ENCODE data around the gene EBF3.

The EBF3 gene

GRCh38 chr10:129945941-129946760, 17.9 kb downstream of the EBF3 start:
- H3K27ac ChIP-seq, result no peak overlapping the region
- DNase-seq (ENCODE audit: low spot score), result no peak
- TF ChIP-seq CTCF (conservative IDR thresholded peaks at IDR 0.05; ENCODE audit: low read depth), result no peak
- CTCF ChIA-PET, result interaction anchor here (0.7 kb wide), 1 partner anchor 1742 kb away, joined by 3 read pairs; no protein-coding TSS in a partner anchor
- POLR2A ChIA-PET (ENCODE audit: low non-redundant PET), result no interaction called here

GRCh38 chr10:129945526-129945925, 18.5 kb downstream of the EBF3 start:
- DNase-seq (ENCODE audit: low spot score), result no peak
- ChIA-PET POLR2A (ENCODE audit: low non-redundant PET) (no interaction called here), CTCF (no interaction called here)
- TF ChIP-seq CTCF (conservative IDR thresholded peaks at IDR 0.05; ENCODE audit: low read depth), result no peak
- no peak overlapping the region for H3K27ac ChIP-seq

GRCh38 chr10:129945064-129945463, 19.0 kb downstream of the EBF3 start:
- no peak overlapping the region for H3K27ac ChIP-seq
- ChIA-PET POLR2A (ENCODE audit: low non-redundant PET) (no interaction called here), CTCF (interaction anchor here (0.7 kb wide), 1 partner anchor 56 kb away, joined by 5 read pairs; no protein-coding TSS in a partner anchor)
- no peak for DNase-seq (ENCODE audit: low spot score)
- TF ChIP-seq CTCF (conservative IDR thresholded peaks at IDR 0.05; ENCODE audit: low read depth), result no peak

GRCh38 chr10:129944456-129944855, 19.6 kb downstream of the EBF3 start:
- ChIA-PET CTCF (interaction anchor here (0.6 to 0.7 kb wide), 2 partner anchors 56 to 160 kb away, joined by 3 to 5 read pairs; no protein-coding TSS in a partner anchor), POLR2A (ENCODE audit: low non-redundant PET) (no interaction called here)
- no peak overlapping the region for H3K27ac ChIP-seq

GRCh38 chr10:129942936-129943715, 20.9 kb downstream of the EBF3 start:
- TF ChIP-seq CTCF (conservative IDR thresholded peaks at IDR 0.05; ENCODE audit: low read depth), result no peak
- POLR2A ChIA-PET (ENCODE audit: low non-redundant PET), result no interaction called here
- CTCF ChIA-PET, result interaction anchor here (0.6 kb wide), 2 partner anchors 65 to 158 kb away, joined by 3 read pairs; no protein-coding TSS in a partner anchor

More at GRCh38 chr10:129944456-129944855, 19.6 kb downstream of the EBF3 start:
- TF ChIP-seq CTCF (conservative IDR thresholded peaks at IDR 0.05; ENCODE audit: low read depth), result no peak
- no peak for DNase-seq (ENCODE audit: low spot score)

GRCh38 chr10:129942391-129942790, 21.7 kb downstream of the EBF3 start:
- H3K27ac ChIP-seq, result no peak overlapping the region
- ChIA-PET POLR2A (ENCODE audit: low non-redundant PET) (no interaction called here), CTCF (interaction anchor here (0.6 to 1.3 kb wide), 2 partner anchors 9 to 63 kb away, joined by 3 to 4 read pairs; no protein-coding TSS in a partner anchor)
- DNase-seq (ENCODE audit: low spot score), result no peak
- TF ChIP-seq CTCF (conservative IDR thresholded peaks at IDR 0.05; ENCODE audit: low read depth), result no peak

More at GRCh38 chr10:129942936-129943715, 20.9 kb downstream of the EBF3 start:
- DNase-seq (ENCODE audit: low spot score), result no peak
- H3K27ac ChIP-seq, result no peak overlapping the region
